ENCODE data around the gene CTNNA2. TPM values are rescaled to one million over a fixed set of nuclear protein-coding genes. Genes with fewer than 3 reads are reported as not detected.

Gene CTNNA2
- total RNA-seq, 1 experiment from 2014 or later: 0.02 TPM

- DNase-seq (ENCODE audit: low read depth): no peak
Measured at GRCh38 chr2:79612999-79613398, 100.1 kb downstream of the CTNNA2 start.

GRCh38 chr2:79619442-79619841 lies 106.6 kb downstream of the CTNNA2 start:
- DNase-seq (ENCODE audit: low read depth): no peak

GRCh38 chr2:79619976-79620375 lies 107.1 kb downstream of the CTNNA2 start:
- DNase-seq (ENCODE audit: low read depth): no peak

- DNase-seq (ENCODE audit: low read depth): no peak
Measured at GRCh38 chr2:79620679-79621078, 107.8 kb downstream of the CTNNA2 start.

- no peak for DNase-seq (ENCODE audit: low read depth)
Measured at GRCh38 chr2:79621252-79621651, 108.4 kb downstream of the CTNNA2 start.

- DNase-seq (ENCODE audit: low read depth): no peak
Measured at GRCh38 chr2:79621755-79622154, 108.9 kb downstream of the CTNNA2 start.

- no peak for DNase-seq (ENCODE audit: low read depth)
Measured at GRCh38 chr2:79622508-79622907, 109.7 kb downstream of the CTNNA2 start.

GRCh38 chr2:79627237-79627636 lies 114.4 kb downstream of the CTNNA2 start:
- DNase-seq (ENCODE audit: low read depth): no peak

GRCh38 chr2:79630060-79630459 lies 117.2 kb downstream of the CTNNA2 start:
- DNase-seq (ENCODE audit: low read depth): peak; percentile 6

GRCh38 chr2:79630972-79631557 lies 118.2 kb downstream of the CTNNA2 start:
- DNase-seq (ENCODE audit: low read depth): no peak

GRCh38 chr2:79638410-79638809 lies 125.6 kb downstream of the CTNNA2 start:
- DNase-seq (ENCODE audit: low read depth): peak; percentile 1

GRCh38 chr2:79638954-79639353 lies 126.1 kb downstream of the CTNNA2 start:
- DNase-seq (ENCODE audit: low read depth): no peak

GRCh38 chr2:79640001-79640400 lies 127.2 kb downstream of the CTNNA2 start:
- no peak for DNase-seq (ENCODE audit: low read depth)

- no peak for DNase-seq (ENCODE audit: low read depth)
Measured at GRCh38 chr2:79649531-79649930, 136.7 kb downstream of the CTNNA2 start.

- no peak for DNase-seq (ENCODE audit: low read depth)
Measured at GRCh38 chr2:79660557-79660956, 147.7 kb downstream of the CTNNA2 start.

GRCh38 chr2:79665091-79665490 lies 152.2 kb downstream of the CTNNA2 start:
- no peak for DNase-seq (ENCODE audit: low read depth)

- DNase-seq (ENCODE audit: low read depth): no peak
Measured at GRCh38 chr2:79666430-79666829, 153.6 kb downstream of the CTNNA2 start.

GRCh38 chr2:79669714-79670113 lies 156.9 kb downstream of the CTNNA2 start:
- DNase-seq (ENCODE audit: low read depth): no peak

- DNase-seq (ENCODE audit: low read depth): no peak
Measured at GRCh38 chr2:79670198-79670597, 157.3 kb downstream of the CTNNA2 start.

GRCh38 chr2:79686884-79687283 lies 174.0 kb downstream of the CTNNA2 start:
- no peak for DNase-seq (ENCODE audit: low read depth)

- no peak for DNase-seq (ENCODE audit: low read depth)
Measured at GRCh38 chr2:79695248-79695647, 182.4 kb downstream of the CTNNA2 start.

GRCh38 chr2:79697200-79697599 lies 184.3 kb downstream of the CTNNA2 start:
- no peak for DNase-seq (ENCODE audit: low read depth)

GRCh38 chr2:79700651-79701050 lies 187.8 kb downstream of the CTNNA2 start:
- DNase-seq (ENCODE audit: low read depth): no peak

GRCh38 chr2:79702905-79703304 lies 190.1 kb downstream of the CTNNA2 start:
- DNase-seq (ENCODE audit: low read depth): no peak

All from M059J (cell line).